ENCODE measurements around the gene TMEM94. TPM values are rescaled to one million over a fixed set of nuclear protein-coding genes. Genes with fewer than 3 reads are reported as not detected.

Gene TMEM94
- total RNA-seq, 1 experiment from 2014 or later: 53.2 TPM

DNA sequence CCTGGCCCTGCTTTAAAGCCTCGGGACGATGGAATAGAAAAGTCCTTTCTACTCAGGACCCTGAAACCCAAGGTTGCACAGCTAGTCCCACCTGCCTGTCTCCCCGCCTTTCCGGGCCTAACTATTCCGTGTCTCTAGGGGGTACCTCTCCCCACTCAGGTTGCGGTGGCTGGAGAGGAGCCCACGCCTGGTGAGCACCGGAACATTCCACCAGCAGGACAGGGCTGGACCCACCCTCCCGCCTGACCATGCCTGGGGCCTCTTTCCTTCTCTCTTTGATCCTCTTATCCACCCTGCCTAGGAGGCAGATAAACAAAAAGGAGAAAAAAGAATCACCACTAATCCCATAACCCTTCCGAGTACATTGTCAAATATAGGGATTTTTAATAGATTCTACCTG is 79.9 kb downstream of the TMEM94 start:
- DNase-seq (ENCODE audit: low spot score): no peak
- in situ Hi-C loops (cut with HindIII; ENCODE audit: low sequenced_read_pairs): no loop called here

DNA sequence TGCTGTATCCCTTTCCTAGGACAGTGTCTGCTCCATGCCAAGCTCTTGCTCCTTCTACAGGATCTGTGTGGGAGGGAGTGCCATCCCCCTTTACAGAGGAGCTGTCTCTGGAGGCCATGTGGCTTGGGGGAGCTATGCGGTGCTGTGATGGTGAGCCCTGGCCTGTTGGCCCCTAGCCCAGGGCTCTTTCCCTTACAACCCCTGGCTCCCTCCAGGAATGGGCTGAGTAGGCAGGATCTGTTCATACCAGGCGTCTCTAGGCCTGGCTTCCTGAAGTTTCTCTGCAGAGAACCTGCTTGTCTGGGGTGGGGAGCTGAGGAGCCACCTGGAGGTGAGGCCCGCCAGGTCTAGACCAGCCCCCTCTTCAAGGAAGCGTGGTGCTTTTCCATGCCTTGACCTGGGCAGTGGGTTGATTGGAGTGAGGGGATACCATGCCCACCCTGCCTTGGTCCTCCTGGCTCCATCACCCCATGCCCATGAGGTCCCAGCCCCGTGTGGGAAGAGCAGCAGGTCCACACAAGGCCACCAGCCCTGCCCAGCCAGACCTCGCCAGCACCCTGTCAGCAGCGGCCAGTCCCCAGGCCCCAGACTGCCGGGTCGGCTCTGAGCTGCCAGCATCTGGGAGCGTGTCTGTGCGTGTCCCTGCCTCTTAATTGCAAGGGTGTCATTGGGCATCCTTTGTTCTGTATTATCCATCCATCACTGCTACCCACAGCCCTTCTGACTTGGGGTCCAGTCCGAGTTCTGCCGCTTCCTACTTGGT is 83.7 kb downstream of the TMEM94 start:
- in situ Hi-C loops (cut with HindIII; ENCODE audit: low sequenced_read_pairs): no loop called here
- DNase-seq (ENCODE audit: low spot score): no peak

DNA sequence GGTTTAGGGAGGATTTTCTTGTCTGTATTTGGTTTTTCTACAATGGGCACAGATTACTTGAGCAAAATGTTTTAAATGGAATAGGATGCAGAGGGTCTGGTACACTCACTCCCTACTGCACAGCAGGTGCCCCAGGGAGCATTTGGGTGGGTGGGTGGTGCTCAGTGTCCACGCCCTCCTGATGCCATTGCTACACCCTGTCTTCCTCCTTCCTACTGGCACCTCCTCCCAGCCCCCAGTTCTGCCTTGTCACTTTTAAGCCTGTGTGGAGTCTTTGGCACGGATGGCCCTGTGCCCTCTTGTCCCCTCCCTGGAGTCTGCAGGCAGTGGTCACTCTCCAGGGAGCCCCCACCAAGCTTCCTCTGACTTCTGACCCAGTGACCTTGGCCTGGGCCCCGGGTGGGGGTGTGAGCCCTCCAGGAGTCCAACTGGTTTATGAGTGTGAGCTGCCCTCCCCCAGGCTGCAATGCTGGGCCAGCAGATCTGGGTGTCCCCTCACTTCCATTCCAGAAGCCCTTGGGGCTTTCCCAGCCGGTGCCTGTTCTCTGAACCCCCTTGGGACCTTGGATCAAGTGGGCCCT is 84.6 kb downstream of the TMEM94 start:
- no peak for DNase-seq (ENCODE audit: low spot score)
- in situ Hi-C loops (cut with HindIII; ENCODE audit: low sequenced_read_pairs): no loop called here

DNA sequence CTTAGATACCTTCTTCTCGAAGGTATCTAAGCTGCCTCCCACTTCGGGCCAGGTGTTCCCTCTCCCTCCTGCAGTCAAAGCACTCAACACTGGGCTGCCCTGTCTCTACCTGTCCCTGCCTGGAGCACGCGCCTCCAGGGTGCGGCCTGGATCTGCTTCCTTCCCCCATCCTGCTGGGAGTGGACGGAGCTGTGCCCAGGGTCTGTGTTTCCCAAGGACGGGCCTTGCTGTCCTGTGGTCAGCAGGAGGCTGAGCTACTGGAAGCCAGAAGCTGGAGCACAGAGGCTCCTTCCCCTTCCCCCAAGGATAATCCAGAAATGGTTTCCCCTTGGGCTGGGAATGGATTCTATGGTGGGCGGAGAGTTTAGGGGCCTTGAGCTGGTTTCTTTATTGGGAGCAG is 85.8 kb downstream of the TMEM94 start:
- in situ Hi-C loops (cut with HindIII; ENCODE audit: low sequenced_read_pairs): no loop called here
- DNase-seq (ENCODE audit: low spot score): no peak

DNA sequence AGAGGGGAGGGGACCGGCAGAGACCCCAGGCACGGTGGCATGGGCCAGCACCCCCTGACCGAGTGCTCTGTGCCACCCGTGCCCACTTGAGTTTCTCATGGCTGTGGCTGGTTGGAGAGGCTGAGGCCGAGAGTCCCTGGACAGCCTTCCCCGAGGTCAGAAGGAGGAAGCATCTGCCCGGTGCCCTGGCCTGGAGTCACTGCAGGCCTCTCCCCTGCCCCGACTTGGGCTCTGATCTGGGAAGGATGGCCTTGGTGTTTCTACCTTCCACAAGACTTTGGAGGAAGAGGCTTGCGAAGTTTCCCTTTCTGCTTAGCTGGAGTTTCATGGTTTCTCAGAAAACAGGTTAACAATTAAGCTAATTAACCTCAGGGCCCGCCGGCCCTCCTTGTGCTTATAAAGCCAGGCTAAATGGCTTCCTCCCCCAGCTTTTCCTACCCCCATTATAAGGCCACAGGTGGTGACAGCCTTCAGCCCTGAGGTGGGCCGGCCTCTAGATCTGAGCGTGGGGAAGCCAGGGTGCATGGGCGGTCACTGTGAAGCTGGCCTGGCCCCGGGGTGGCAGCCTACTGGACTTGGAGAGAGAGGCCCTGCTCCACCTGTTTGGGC is 86.4 kb downstream of the TMEM94 start:
- DNase-seq (ENCODE audit: low spot score): no peak
- in situ Hi-C loops (cut with HindIII; ENCODE audit: low sequenced_read_pairs): no loop called here

DNA sequence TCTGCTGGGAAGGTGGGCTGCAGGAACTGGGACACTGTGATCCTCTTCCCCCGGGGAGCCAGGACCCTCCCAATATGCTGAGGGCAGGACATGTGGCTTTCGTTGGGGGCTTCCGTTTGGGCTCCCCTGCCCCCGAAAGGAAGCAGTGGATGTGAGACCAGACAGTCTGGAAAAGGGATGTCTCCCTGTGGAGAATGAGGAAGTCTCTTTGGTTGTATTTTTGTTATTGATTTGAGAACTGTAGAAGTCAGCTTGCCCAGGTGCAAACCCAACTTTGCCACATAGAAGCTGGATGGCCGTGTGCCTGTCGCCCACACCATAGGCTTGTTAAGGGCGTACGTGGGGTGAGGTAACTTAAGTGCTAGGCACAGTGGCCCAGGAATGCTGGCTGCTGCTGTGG is 87.8 kb downstream of the TMEM94 start:
- in situ Hi-C loops (cut with HindIII; ENCODE audit: low sequenced_read_pairs): no loop called here

DNA sequence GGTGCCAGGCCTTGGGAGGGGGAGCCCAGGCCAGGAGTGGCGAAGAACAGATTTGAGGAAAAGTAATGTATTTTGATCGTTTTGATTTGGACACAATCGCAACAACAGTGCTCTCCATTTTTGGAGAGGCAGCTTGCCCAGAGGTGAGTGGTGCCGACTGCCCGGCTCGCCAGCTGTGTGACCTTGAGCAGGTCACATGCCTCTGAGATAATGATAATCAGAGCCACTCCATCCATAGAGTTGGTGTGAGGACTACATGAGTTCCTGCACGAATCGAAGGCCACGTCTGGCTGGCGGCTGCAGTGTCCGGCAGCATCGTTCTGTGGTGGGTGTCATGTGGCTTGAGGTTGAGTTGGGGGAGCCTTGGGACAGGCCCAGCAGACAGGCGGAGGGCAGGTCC is 89.7 kb downstream of the TMEM94 start:
- no peak for DNase-seq (ENCODE audit: low spot score)
- in situ Hi-C loops (cut with HindIII; ENCODE audit: low sequenced_read_pairs): no loop called here

More for the DNA sequence above, 87.8 kb downstream of the TMEM94 start:
- no peak for DNase-seq (ENCODE audit: low spot score)

DNA sequence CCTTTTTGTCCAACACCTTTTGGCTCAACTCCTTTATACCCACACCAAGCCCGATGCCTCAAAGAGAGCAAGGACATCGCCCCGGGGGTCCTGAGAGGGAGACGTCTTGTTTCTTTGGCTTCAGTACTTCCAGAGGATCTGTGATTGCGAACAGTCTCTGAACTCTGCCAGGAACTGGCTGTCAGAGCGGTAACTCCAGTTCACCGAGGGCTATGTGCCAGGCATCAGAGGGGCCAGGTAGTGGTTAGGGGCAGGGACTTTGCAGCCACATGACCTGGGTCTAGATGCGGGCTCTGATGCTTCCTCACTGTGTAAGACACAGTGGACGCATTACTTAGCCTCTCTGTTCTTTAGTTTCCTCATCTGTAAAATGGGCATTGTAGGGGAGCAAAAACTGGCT is 90.7 kb downstream of the TMEM94 start:
- DNase-seq (ENCODE audit: low spot score): no peak
- in situ Hi-C loops (cut with HindIII; ENCODE audit: low sequenced_read_pairs): no loop called here

DNA sequence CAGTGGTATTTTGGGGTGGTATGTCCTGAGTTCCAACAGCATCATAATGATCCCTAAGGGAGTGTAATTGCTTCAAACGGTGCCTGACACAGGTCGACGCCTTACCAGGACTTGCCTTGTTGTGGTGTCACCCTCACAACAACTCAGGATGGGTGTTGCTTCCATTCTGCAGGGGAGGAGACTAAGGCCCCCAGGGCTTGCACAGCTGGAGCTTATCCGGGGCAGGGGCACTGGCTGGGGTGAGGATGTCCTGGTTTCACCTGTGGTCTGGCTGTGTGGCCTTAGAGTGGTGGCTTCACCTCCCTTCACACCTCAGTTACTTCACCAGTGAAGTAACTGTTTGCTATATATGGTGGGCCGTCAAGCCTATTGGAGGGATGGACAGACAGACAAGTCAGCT is 92.4 kb downstream of the TMEM94 start:
- in situ Hi-C loops (cut with HindIII; ENCODE audit: low sequenced_read_pairs): no loop called here

More for the DNA sequence above, 92.4 kb downstream of the TMEM94 start:
- DNase-seq (ENCODE audit: low spot score): no peak

Other genes starting within 250 kb of the TMEM94 start
- gene GGA3, start 195.0 kb upstream of the TMEM94 start, total RNA-seq (2014; rRNA removed; shearing (Covaris generic)): 16.6 and 25.4 TPM in 2 replicates
- 87.4 and 107 TPM in 2 replicates for gene MRPS7, start 194.8 kb upstream of the TMEM94 start, total RNA-seq (2014; rRNA removed; shearing (Covaris generic))
- 12.1 and 15.1 TPM in 2 replicates for gene MIF4GD, start 185.4 kb upstream of the TMEM94 start, total RNA-seq (2014; rRNA removed; shearing (Covaris generic))
- 14.7 and 15.6 TPM in 2 replicates for gene SLC25A19, start 167.2 kb upstream of the TMEM94 start, total RNA-seq (2014; rRNA removed; shearing (Covaris generic))
- gene GRB2, start 51.0 kb upstream of the TMEM94 start, total RNA-seq (2014; rRNA removed; shearing (Covaris generic)): 176 and 195 TPM in 2 replicates
- 11.6 and 11.8 TPM in 2 replicates for gene CASKIN2, start 58.9 kb downstream of the TMEM94 start, total RNA-seq (2014; rRNA removed; shearing (Covaris generic))
- 47.2 and 56.3 TPM in 2 replicates for gene TSEN54, start 59.9 kb downstream of the TMEM94 start, total RNA-seq (2014; rRNA removed; shearing (Covaris generic))
- 28.9 and 37.8 TPM in 2 replicates for gene LLGL2, start 69.1 kb downstream of the TMEM94 start, total RNA-seq (2014; rRNA removed; shearing (Covaris generic))
- gene MYO15B, start 131.2 kb downstream of the TMEM94 start, total RNA-seq (2014; rRNA removed; shearing (Covaris generic)): 0.18 and 3.9 TPM in 2 replicates
- gene SMIM5, start 176.8 kb downstream of the TMEM94 start, total RNA-seq (2014; rRNA removed; shearing (Covaris generic)): not detected in 2 replicates
- 16.7 and 40.0 TPM in 2 replicates for gene RECQL5, start 210.5 kb downstream of the TMEM94 start, total RNA-seq (2014; rRNA removed; shearing (Covaris generic))
- gene SAP30BP, start 210.7 kb downstream of the TMEM94 start, total RNA-seq (2014; rRNA removed; shearing (Covaris generic)): 94.1 and 162 TPM in 2 replicates

Measured in G401 (cell line).